OCI-LY7 (cell line): Measurements from ENCODE around the gene SDHA.

Source experiments
- EZH2phosphoT487 ChIP-seq: fragments of 200-600 bp; sonication (generic); IDR thresholded peaks from 2 replicates; pipeline ENCODE4 v1.6.1; 2018; ENCODE audit warnings: low read depth, borderline replicate concordance, mild to moderate bottlenecking, mixed run types, antibody characterized with exemption, low read length, moderate library complexity, mixed read lengths
- TF ChIP-seq, protein P1 (sequence below): fragments of 200-600 bp; sonication (generic); conservative IDR thresholded peaks from 2 replicates; pipeline ENCODE4 v1.5.1; 2014; ENCODE audit warnings: mild to moderate bottlenecking, antibody characterized with exemption, low read length, moderate library complexity, mixed read lengths

GRCh38 chr5:228886-229285, 10.8 kb downstream of the SDHA start:
- TF ChIP-seq, protein P1, sequence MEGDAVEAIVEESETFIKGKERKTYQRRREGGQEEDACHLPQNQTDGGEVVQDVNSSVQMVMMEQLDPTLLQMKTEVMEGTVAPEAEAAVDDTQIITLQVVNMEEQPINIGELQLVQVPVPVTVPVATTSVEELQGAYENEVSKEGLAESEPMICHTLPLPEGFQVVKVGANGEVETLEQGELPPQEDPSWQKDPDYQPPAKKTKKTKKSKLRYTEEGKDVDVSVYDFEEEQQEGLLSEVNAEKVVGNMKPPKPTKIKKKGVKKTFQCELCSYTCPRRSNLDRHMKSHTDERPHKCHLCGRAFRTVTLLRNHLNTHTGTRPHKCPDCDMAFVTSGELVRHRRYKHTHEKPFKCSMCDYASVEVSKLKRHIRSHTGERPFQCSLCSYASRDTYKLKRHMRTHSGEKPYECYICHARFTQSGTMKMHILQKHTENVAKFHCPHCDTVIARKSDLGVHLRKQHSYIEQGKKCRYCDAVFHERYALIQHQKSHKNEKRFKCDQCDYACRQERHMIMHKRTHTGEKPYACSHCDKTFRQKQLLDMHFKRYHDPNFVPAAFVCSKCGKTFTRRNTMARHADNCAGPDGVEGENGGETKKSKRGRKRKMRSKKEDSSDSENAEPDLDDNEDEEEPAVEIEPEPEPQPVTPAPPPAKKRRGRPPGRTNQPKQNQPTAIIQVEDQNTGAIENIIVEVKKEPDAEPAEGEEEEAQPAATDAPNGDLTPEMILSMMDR = no peak
- no peak for TF ChIP-seq EZH2phosphoT487
